GM18505 (cell line): ENCODE data around the gene FPR3.

Experiments used
- ATAC-seq: cut with Tn5 transposase; IDR thresholded peaks from one replicate; pipeline ENCODE4 v1.9.1; 2021; ENCODE audit not compliant: unreplicated experiment
- POLR2A ChIP-seq: IDR thresholded peaks from 4 replicates; pipeline ENCODE4 v1.6.1; 2011; ENCODE audit warnings: borderline replicate concordance; ENCODE audit not compliant: insufficient read depth, insufficient read length; ENCODE audit errors: extremely low read depth

Gene FPR3

GRCh38 chr19:51807111-51807701 is 12.2 kb downstream of the FPR3 start:
- no peak for ATAC-seq
- no peak for TF ChIP-seq POLR2A

- no peak for TF ChIP-seq POLR2A
- ATAC-seq = no peak
These were observed 13.0 kb downstream of the FPR3 start for GRCh38 chr19:51807925-51808324.

GRCh38 chr19:51808333-51808986 is 13.5 kb downstream of the FPR3 start:
- TF ChIP-seq POLR2A = no peak
- ATAC-seq = no peak

GRCh38 chr19:51809787-51810186 is 14.8 kb downstream of the FPR3 start:
- no peak for TF ChIP-seq POLR2A
- ATAC-seq = no peak

- TF ChIP-seq POLR2A = no peak
- no peak for ATAC-seq
These were observed 15.3 kb downstream of the FPR3 start for GRCh38 chr19:51810223-51810622.

- TF ChIP-seq POLR2A = no peak
- ATAC-seq = no peak
These were observed 16.4 kb downstream of the FPR3 start for GRCh38 chr19:51811344-51811743.

GRCh38 chr19:51815043-51815442 is 20.1 kb downstream of the FPR3 start:
- no peak for ATAC-seq
- TF ChIP-seq POLR2A = no peak

GRCh38 chr19:51816711-51817110 is 21.8 kb downstream of the FPR3 start:
- no peak for TF ChIP-seq POLR2A
- ATAC-seq = no peak

- TF ChIP-seq POLR2A = no peak
- ATAC-seq = no peak
These were observed 25.1 kb downstream of the FPR3 start for GRCh38 chr19:51820011-51820410.

GRCh38 chr19:51820831-51821446 is 26.0 kb downstream of the FPR3 start:
- no peak for TF ChIP-seq POLR2A
- no peak for ATAC-seq

- TF ChIP-seq POLR2A = no peak
- ATAC-seq = no peak
These were observed 26.5 kb downstream of the FPR3 start for GRCh38 chr19:51821456-51821855.

GRCh38 chr19:51821921-51822320 is 27.0 kb downstream of the FPR3 start:
- no peak for ATAC-seq
- TF ChIP-seq POLR2A = no peak

- ATAC-seq = no peak
- TF ChIP-seq POLR2A = no peak
These were observed 27.4 kb downstream of the FPR3 start for GRCh38 chr19:51822325-51822724.

- no peak for TF ChIP-seq POLR2A
- ATAC-seq = no peak
These were observed 28.0 kb downstream of the FPR3 start for GRCh38 chr19:51822946-51823345.
